Neural progenitor cell (in vitro differentiated cells): ENCODE data around the gene C9orf50. TPM values are rescaled to one million over a fixed set of nuclear protein-coding genes. Genes with fewer than 3 reads are reported as not detected.

Source experiments
- DNase-seq: peaks from one replicate; pipeline ENCODE4 v3.0.0-alpha.2; 2016; ENCODE audit warnings: low spot score
- H2AFZ ChIP-seq: fragments of 200-600 bp; sonication (generic); replicated peaks from 2 replicates; pipeline ENCODE4 v1.6.1; 2016; ENCODE audit warnings: antibody characterized with exemption
- H3F3A ChIP-seq: fragments of 200-600 bp; sonication (generic); 2 replicates; pipeline ENCODE4 v1.6.1; 2016; ENCODE audit warnings: antibody characterized with exemption, low read depth
- H3K27ac ChIP-seq: fragments of 200-600 bp; sonication (generic); 2 replicates; pipeline ENCODE4 v1.5.1; 2016; ENCODE audit warnings: mild to moderate bottlenecking
- H3K27me3 ChIP-seq: fragments of 200-600 bp; sonication (generic); 2 replicates; pipeline ENCODE4 v1.6.1; 2016; ENCODE audit warnings: mild to moderate bottlenecking, moderate library complexity
- H3K36me3 ChIP-seq: fragments of 200-600 bp; sonication (generic); 2 replicates; pipeline ENCODE4 v1.5.1; 2016
- H3K4me1 ChIP-seq: fragments of 200-600 bp; sonication (generic); 2 replicates; pipeline ENCODE4 v1.6.1; 2016; ENCODE audit warnings: mixed run types
- H3K4me2 ChIP-seq: fragments of 200-600 bp; sonication (generic); 2 replicates; pipeline ENCODE4 v1.6.1; 2016
- H3K4me3 ChIP-seq: fragments of 200-600 bp; sonication (generic); 2 replicates; pipeline ENCODE4 v1.5.1; 2016
- H3K79me2 ChIP-seq: fragments of 200-600 bp; sonication (generic); 2 replicates; pipeline ENCODE4 v1.6.1; 2016; ENCODE audit warnings: low read depth
- H3K9ac ChIP-seq: fragments of 200-600 bp; sonication (generic); 2 replicates; pipeline ENCODE4 v1.6.1; 2016
- H3K9me3 ChIP-seq: fragments of 200-600 bp; sonication (generic); 2 replicates; pipeline ENCODE4 v1.5.1; 2016; ENCODE audit warnings: low read depth
- H4K20me1 ChIP-seq: fragments of 200-600 bp; sonication (generic); 2 replicates; pipeline ENCODE4 v1.6.1; 2016; ENCODE audit warnings: low read depth
- H3K27ac Mint-ChIP-seq: 3 replicates; pipeline ENCODE4 v1.8.0; 2021; ENCODE audit warnings: mixed read lengths
- H3K27me3 Mint-ChIP-seq: 2 replicates; pipeline ENCODE4 v1.8.0; 2022; ENCODE audit warnings: low read depth, mild to moderate bottlenecking, inconsistent platforms, moderate library complexity, mixed read lengths; ENCODE audit not compliant: insufficient read depth
- H3K36me3 Mint-ChIP-seq: 3 replicates; pipeline ENCODE4 v1.8.0; 2021; ENCODE audit warnings: mixed read lengths
- H3K4me1 Mint-ChIP-seq: 3 replicates; pipeline ENCODE4 v1.8.0; 2021; ENCODE audit warnings: mixed read lengths
- H3K4me3 Mint-ChIP-seq: 3 replicates; pipeline ENCODE4 v1.8.0; 2021; ENCODE audit warnings: mild to moderate bottlenecking, moderate library complexity, mixed read lengths
- H3K9me3 Mint-ChIP-seq: 3 replicates; pipeline ENCODE4 v1.8.0; 2020; ENCODE audit warnings: mixed read lengths
- CTCF ChIP-seq: fragments of 200-600 bp; sonication (generic); IDR thresholded peaks from 2 replicates; pipeline ENCODE4 v1.5.1; 2017; ENCODE audit warnings: antibody characterized with exemption, mild to moderate bottlenecking
- EZH2 ChIP-seq: fragments of 200-600 bp; sonication (generic); IDR thresholded peaks from 2 replicates; pipeline ENCODE4 v1.6.1; 2017; ENCODE audit warnings: antibody characterized with exemption, mild to moderate bottlenecking, moderate library complexity
- EZH2phosphoT487 ChIP-seq: fragments of 200-600 bp; sonication (generic); IDR thresholded peaks from 2 replicates; pipeline ENCODE4 v1.6.1; 2017; ENCODE audit warnings: antibody characterized with exemption
- total RNA-seq: library from RNA; depleted of rRNA; stranded (reverse); fragments of >200 nt; gene quantifications from 2 replicates; pipeline ENCODE4 v1.2.3, GENCODE V29; 2015; ENCODE audit warnings: low replicate concordance

C9orf50 gene
- total RNA-seq, 1 donor from 2014 or later: not detected

GRCh38 chr9:129607027-129607387 lies 13.9 kb downstream of the C9orf50 start:
- Mint-ChIP-seq H3K36me3 (no peaks in the 10 kb centered on the region), H3K4me3 (peak overlapping the region; percentile 58), H3K27me3 (peaks cover 7% of the 10 kb centered on the region), H3K9me3 (no peaks in the 10 kb centered on the region), H3K4me1 (peaks cover 60% of the 10 kb centered on the region), H3K27ac (peak overlapping the region; percentile 67)
- H3K4me2 ChIP-seq: no peak overlapping the region
- H3K27ac ChIP-seq: no peak overlapping the region
- peaks cover 40% of the 10 kb centered on the region for H3F3A ChIP-seq
- no peak for DNase-seq
- no peaks in the 10 kb centered on the region for H4K20me1 ChIP-seq
- H3K4me1 ChIP-seq: peaks cover 27% of the 10 kb centered on the region
- no peak overlapping the region for H3K4me3 ChIP-seq
- no peak for TF ChIP-seq CTCF
- no peak for TF ChIP-seq EZH2phosphoT487
- no peak for TF ChIP-seq EZH2
- no peaks in the 10 kb centered on the region for H3K79me2 ChIP-seq
- no peaks in the 10 kb centered on the region for H3K36me3 ChIP-seq
- H3K9me3 ChIP-seq: no peaks in the 10 kb centered on the region
- no peak overlapping the region for H2AFZ ChIP-seq
- H3K27me3 ChIP-seq: no peaks in the 10 kb centered on the region
- no peak overlapping the region for H3K9ac ChIP-seq

GRCh38 chr9:129606161-129607026 lies 14.5 kb downstream of the C9orf50 start:
- H3K9ac ChIP-seq: no peak overlapping the region
- H3K27ac ChIP-seq: no peak overlapping the region
- H3K27ac Mint-ChIP-seq: peak overlapping the region; percentile 91
- H2AFZ ChIP-seq: no peak overlapping the region
- no peaks in the 10 kb centered on the region for H4K20me1 ChIP-seq
- H3K9me3 ChIP-seq: no peaks in the 10 kb centered on the region
- no peak overlapping the region for H3K4me2 ChIP-seq
- H3F3A ChIP-seq: peaks cover 35% of the 10 kb centered on the region
- no peaks in the 10 kb centered on the region for H3K36me3 Mint-ChIP-seq
- no peak overlapping the region for H3K4me3 ChIP-seq
- no peak for TF ChIP-seq EZH2
- TF ChIP-seq CTCF: no peak
- no peak for TF ChIP-seq EZH2phosphoT487
- peaks cover 60% of the 10 kb centered on the region for H3K4me1 Mint-ChIP-seq
- peaks cover 27% of the 10 kb centered on the region for H3K4me1 ChIP-seq
- DNase-seq: no peak
- peak overlapping the region; percentile 60 for H3K4me3 Mint-ChIP-seq
- no peaks in the 10 kb centered on the region for H3K36me3 ChIP-seq
- H3K79me2 ChIP-seq: no peaks in the 10 kb centered on the region
- H3K9me3 Mint-ChIP-seq: no peaks in the 10 kb centered on the region
- peaks cover 7% of the 10 kb centered on the region for H3K27me3 Mint-ChIP-seq
- no peaks in the 10 kb centered on the region for H3K27me3 ChIP-seq

GRCh38 chr9:129604766-129605163 lies 16.1 kb downstream of the C9orf50 start:
- H3F3A ChIP-seq: peaks cover 32% of the 10 kb centered on the region
- H3K4me1 ChIP-seq: peaks cover 26% of the 10 kb centered on the region
- TF ChIP-seq EZH2phosphoT487 (no peak), CTCF (no peak), EZH2 (no peak)
- H4K20me1 ChIP-seq: no peaks in the 10 kb centered on the region
- H3K4me2 ChIP-seq: no peak overlapping the region
- no peak overlapping the region for H3K4me3 ChIP-seq
- no peak for DNase-seq
- H3K27me3 ChIP-seq: no peaks in the 10 kb centered on the region
- H3K9me3 Mint-ChIP-seq: no peaks in the 10 kb centered on the region
- peak overlapping the region; percentile 38 for H3K4me3 Mint-ChIP-seq
- H3K36me3 Mint-ChIP-seq: no peaks in the 10 kb centered on the region
- no peaks in the 10 kb centered on the region for H3K9me3 ChIP-seq
- peaks cover 3% of the 10 kb centered on the region for H3K27me3 Mint-ChIP-seq
- no peak overlapping the region for H3K9ac ChIP-seq
- no peaks in the 10 kb centered on the region for H3K36me3 ChIP-seq
- peak overlapping the region; percentile 81 for H3K27ac Mint-ChIP-seq
- H3K27ac ChIP-seq: no peak overlapping the region
- no peaks in the 10 kb centered on the region for H3K79me2 ChIP-seq
- no peak overlapping the region for H2AFZ ChIP-seq
- peaks cover 66% of the 10 kb centered on the region for H3K4me1 Mint-ChIP-seq
